Neural progenitor cell (in vitro differentiated cells): Measurements from ENCODE around the gene RASD2.

Experiments used
- EZH2 ChIP-seq: fragments of 200-600 bp; sonication (generic); IDR thresholded peaks from 2 replicates; pipeline ENCODE4 v1.6.1; 2017; ENCODE audit warnings: antibody characterized with exemption, mild to moderate bottlenecking, moderate library complexity
- EZH2phosphoT487 ChIP-seq: fragments of 200-600 bp; sonication (generic); IDR thresholded peaks from 2 replicates; pipeline ENCODE4 v1.6.1; 2017; ENCODE audit warnings: antibody characterized with exemption
- TF ChIP-seq, protein P1 (sequence below): fragments of 200-600 bp; sonication (generic); IDR thresholded peaks from 2 replicates; pipeline ENCODE4 v1.5.1; 2017; ENCODE audit warnings: antibody characterized with exemption, mild to moderate bottlenecking

DNA sequence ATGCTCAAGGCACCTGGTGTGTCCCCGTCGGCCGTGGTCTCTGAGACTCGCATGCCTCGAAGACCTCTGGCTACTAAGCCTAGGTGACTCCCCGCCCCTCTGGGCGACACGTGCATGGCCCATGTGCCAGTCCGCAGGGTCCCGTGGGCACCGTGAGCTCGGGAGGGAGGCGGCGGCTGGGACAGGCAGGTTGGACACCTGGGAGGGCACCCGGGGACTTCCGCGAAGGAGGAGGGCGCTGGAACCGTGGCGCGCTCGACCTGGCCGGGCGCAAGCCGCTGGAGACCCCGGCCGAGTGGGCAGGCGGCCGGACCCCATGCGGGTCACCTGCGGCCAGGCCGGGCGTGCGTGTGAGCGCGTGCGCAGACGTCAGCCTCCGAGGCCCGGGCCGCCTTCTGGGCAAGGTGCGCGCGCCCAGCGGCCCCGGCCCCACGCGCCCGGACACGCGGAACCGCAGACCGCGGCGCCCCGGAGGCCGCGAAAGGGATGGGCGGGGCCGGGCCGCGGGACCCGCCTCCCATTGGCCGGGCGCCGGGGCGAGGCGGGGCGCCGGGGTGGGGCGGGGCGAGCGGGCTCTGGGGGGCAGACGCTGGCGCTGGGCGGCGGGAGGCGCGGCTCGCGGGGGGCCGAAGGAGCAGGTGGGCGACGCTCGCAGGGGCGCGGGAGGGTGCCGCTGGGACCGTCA, 579 bp upstream of the RASD2 start:
- TF ChIP-seq, protein P1, sequence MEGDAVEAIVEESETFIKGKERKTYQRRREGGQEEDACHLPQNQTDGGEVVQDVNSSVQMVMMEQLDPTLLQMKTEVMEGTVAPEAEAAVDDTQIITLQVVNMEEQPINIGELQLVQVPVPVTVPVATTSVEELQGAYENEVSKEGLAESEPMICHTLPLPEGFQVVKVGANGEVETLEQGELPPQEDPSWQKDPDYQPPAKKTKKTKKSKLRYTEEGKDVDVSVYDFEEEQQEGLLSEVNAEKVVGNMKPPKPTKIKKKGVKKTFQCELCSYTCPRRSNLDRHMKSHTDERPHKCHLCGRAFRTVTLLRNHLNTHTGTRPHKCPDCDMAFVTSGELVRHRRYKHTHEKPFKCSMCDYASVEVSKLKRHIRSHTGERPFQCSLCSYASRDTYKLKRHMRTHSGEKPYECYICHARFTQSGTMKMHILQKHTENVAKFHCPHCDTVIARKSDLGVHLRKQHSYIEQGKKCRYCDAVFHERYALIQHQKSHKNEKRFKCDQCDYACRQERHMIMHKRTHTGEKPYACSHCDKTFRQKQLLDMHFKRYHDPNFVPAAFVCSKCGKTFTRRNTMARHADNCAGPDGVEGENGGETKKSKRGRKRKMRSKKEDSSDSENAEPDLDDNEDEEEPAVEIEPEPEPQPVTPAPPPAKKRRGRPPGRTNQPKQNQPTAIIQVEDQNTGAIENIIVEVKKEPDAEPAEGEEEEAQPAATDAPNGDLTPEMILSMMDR, result no peak
- TF ChIP-seq EZH2 (no peak), EZH2phosphoT487 (no peak)
